ENCODE data around the gene RBM20. TPM values are rescaled to one million over a fixed set of nuclear protein-coding genes. Genes with fewer than 3 reads are reported as not detected.

The RBM20 gene
- total and polyA plus RNA-seq, 2 of the 13 experiments (the other 11 are each of a cell fraction or from before 2014, with no cell fraction given) = 0.02 to 0.22 TPM

DNA sequence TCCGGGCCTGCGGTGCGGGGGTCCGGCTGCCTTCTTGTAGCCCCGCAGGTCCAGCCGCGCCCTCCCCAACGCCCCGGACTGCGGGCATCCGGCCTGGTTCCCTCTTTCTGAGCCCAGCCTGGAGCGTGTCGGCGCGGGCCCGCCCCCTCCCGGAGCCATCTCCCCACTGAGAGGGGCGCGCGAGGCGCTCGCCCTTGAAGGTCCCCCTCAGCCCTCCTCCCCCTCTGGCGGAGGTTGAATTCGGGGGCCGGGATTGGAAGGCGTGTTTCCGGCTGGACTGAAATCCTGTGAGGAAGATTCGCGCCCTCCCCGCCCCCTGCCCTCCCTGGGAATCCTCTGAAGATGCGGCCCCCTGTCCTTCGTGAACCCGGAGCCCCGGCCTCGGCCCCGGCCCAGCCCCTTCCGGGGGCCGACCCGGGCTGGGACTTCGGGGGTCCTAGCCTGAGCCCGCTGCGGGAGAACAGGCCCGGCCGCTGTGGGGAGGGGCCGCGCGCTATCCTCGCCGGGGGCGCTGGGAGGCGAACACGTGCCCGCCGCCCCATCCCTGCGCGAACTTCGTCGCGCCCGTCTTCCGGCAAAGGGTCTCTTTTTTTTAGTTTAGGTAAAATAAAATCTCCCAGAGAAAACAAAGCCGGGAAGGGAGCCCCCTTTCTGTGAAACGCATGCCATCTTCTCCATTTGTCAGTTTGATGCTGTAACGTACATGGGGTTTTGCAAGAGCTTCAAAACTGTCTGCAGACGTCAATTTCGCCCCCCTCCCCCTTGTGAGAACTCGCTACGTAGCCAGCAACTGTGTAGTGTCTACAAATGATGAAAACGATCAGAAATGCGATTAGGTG lies 228.2 kb downstream of the RBM20 start (continued):
- TF ChIP-seq, protein P1, sequence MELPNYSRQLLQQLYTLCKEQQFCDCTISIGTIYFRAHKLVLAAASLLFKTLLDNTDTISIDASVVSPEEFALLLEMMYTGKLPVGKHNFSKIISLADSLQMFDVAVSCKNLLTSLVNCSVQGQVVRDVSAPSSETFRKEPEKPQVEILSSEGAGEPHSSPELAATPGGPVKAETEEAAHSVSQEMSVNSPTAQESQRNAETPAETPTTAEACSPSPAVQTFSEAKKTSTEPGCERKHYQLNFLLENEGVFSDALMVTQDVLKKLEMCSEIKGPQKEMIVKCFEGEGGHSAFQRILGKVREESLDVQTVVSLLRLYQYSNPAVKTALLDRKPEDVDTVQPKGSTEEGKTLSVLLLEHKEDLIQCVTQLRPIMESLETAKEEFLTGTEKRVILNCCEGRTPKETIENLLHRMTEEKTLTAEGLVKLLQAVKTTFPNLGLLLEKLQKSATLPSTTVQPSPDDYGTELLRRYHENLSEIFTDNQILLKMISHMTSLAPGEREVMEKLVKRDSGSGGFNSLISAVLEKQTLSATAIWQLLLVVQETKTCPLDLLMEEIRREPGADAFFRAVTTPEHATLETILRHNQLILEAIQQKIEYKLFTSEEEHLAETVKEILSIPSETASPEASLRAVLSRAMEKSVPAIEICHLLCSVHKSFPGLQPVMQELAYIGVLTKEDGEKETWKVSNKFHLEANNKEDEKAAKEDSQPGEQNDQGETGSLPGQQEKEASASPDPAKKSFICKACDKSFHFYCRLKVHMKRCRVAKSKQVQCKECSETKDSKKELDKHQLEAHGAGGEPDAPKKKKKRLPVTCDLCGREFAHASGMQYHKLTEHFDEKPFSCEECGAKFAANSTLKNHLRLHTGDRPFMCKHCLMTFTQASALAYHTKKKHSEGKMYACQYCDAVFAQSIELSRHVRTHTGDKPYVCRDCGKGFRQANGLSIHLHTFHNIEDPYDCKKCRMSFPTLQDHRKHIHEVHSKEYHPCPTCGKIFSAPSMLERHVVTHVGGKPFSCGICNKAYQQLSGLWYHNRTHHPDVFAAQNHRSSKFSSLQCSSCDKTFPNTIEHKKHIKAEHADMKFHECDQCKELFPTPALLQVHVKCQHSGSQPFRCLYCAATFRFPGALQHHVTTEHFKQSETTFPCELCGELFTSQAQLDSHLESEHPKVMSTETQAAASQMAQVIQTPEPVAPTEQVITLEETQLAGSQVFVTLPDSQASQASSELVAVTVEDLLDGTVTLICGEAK (IDR thresholded peaks at IDR 0.05) = no peak
- TF ChIP-seq, protein P1 (CRISPR knock-in tag; IDR thresholded peaks at IDR 0.05) = 0 out of 2 replicates have a peak, but pooled peaks have one; percentile 33
- TF ChIP-seq ZFP36L1 (CRISPR knock-in tag; IDR thresholded peaks at IDR 0.05) (no peak; the same call in 1 of the 2 replicates), ZNF605 (CRISPR knock-in tag; IDR thresholded peaks at IDR 0.05) (peak; percentile 55; the same call in 1 of the 2 replicates), GLMP (CRISPR knock-in tag; IDR thresholded peaks at IDR 0.05; ENCODE audit: borderline replicate concordance) (no peak), ZNF251 (CRISPR knock-in tag; IDR thresholded peaks at IDR 0.05) (no peak), RELA (CRISPR knock-in tag; IDR thresholded peaks at IDR 0.05) (0 out of 2 replicates have a peak, but pooled peaks have one; percentile 30), ZNF274 (CRISPR knock-in tag; IDR thresholded peaks at IDR 0.05) (0 out of 2 replicates have a peak, but pooled peaks have one; percentile 7), THAP9 (CRISPR knock-in tag; IDR thresholded peaks at IDR 0.05; ENCODE audit: borderline replicate concordance) (peak; percentile 37; the same call in 1 of the 2 replicates)
- TF ChIP-seq, protein P2, sequence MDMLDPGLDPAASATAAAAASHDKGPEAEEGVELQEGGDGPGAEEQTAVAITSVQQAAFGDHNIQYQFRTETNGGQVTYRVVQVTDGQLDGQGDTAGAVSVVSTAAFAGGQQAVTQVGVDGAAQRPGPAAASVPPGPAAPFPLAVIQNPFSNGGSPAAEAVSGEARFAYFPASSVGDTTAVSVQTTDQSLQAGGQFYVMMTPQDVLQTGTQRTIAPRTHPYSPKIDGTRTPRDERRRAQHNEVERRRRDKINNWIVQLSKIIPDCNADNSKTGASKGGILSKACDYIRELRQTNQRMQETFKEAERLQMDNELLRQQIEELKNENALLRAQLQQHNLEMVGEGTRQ (IDR thresholded peaks at IDR 0.05; ENCODE audit: low read depth, low read length) = no peak
- TF ChIP-seq, protein P2 (CRISPR knock-in tag; IDR thresholded peaks at IDR 0.05; ENCODE audit: borderline replicate concordance) = no peak
